ENCODE data around the gene REX1BD.

GRCh38 chr19:18629166-18630088, 40.8 kb downstream of the REX1BD start:
- TF ChIP-seq FOXK2 (IDR thresholded peaks at IDR 0.05) (no peak), SUPT20H (IDR thresholded peaks at IDR 0.05; ENCODE audit: borderline replicate concordance, control insufficient read depth, low read depth, low read length) (no peak), CTCF (IDR thresholded peaks at IDR 0.05 in 2 of 3, conservative IDR thresholded peaks at IDR 0.05 in 1 of 3; ENCODE audit: control insufficient read depth in 2 of 3, extremely low read depth in 1 of 3, insufficient read depth in 1 of 3, low read depth in 3 of 3, low read length in 3 of 3) (no peak), RELB (IDR thresholded peaks at IDR 0.05; ENCODE audit: low read depth) (no peak), CBX3 (IDR thresholded peaks at IDR 0.05; ENCODE audit: borderline replicate concordance, low read depth) (no peak), ATF7 (IDR thresholded peaks at IDR 0.05; ENCODE audit: low read depth) (no peak), JUND (IDR thresholded peaks at IDR 0.05; ENCODE audit: low read depth, low read length) (no peak), EGR1 (IDR thresholded peaks at IDR 0.05; ENCODE audit: borderline replicate concordance in 1 of 2, low read depth in 2 of 2, low read length in 2 of 2) (no peak), EZH2 (IDR thresholded peaks at IDR 0.05; ENCODE audit: borderline replicate concordance, control insufficient read depth, low read depth, low read length) (no peak), MAX (IDR thresholded peaks at IDR 0.05; ENCODE audit: low read depth, low read length) (no peak), TAF1 (IDR thresholded peaks at IDR 0.05; ENCODE audit: borderline replicate concordance, low read depth, low read length) (no peak), MLLT1 (IDR thresholded peaks at IDR 0.05) (no peak)

Measured in GM12878 (cell line).